ENCODE results near the gene LYZL4.

Gene LYZL4

DNA sequence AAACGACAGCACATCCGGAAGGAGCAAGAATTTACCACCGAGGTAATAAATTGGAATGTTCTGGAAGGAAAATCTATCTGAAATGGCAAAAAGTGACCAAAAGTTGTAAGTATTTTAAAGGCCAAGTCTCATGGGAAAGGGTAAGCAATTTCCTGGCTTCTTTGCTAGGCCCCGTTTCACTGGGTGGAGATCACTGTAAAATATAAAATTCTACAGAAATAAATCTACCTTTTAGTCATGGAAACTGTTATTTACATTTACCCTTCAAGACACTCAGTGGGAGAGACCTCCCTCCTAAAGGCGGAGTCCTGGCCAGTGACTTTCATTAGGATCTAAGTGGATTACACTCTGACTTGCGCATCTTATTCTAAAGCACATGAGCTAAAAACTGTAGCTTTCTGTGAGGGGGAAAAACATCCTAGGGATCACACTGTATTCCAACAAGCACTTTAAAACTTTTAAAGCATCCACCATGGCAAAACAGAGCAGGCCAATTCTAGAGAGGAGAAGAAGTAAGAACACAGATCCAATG lies 28.8 kb downstream of the LYZL4 start:
- no peaks in the 10 kb centered on the region for H3K27me3 ChIP-seq
- H3K4me1 ChIP-seq (ENCODE audit: control insufficient read depth in 1 of 2, insufficient read depth in 1 of 2, low read depth in 1 of 2, low read length in 1 of 2), result no peaks in the 10 kb centered on the region
- H3K9me3 ChIP-seq, result no peaks in the 10 kb centered on the region
- H3K27ac ChIP-seq, result no peak overlapping the region
- H3K4me3 ChIP-seq (ENCODE audit: low read depth in 1 of 2, low read length in 1 of 2), result no peak overlapping the region
- TF ChIP-seq, protein P1, sequence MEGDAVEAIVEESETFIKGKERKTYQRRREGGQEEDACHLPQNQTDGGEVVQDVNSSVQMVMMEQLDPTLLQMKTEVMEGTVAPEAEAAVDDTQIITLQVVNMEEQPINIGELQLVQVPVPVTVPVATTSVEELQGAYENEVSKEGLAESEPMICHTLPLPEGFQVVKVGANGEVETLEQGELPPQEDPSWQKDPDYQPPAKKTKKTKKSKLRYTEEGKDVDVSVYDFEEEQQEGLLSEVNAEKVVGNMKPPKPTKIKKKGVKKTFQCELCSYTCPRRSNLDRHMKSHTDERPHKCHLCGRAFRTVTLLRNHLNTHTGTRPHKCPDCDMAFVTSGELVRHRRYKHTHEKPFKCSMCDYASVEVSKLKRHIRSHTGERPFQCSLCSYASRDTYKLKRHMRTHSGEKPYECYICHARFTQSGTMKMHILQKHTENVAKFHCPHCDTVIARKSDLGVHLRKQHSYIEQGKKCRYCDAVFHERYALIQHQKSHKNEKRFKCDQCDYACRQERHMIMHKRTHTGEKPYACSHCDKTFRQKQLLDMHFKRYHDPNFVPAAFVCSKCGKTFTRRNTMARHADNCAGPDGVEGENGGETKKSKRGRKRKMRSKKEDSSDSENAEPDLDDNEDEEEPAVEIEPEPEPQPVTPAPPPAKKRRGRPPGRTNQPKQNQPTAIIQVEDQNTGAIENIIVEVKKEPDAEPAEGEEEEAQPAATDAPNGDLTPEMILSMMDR (IDR thresholded peaks at IDR 0.05), result no peak
- no peaks in the 10 kb centered on the region for H3K36me3 ChIP-seq

DNA sequence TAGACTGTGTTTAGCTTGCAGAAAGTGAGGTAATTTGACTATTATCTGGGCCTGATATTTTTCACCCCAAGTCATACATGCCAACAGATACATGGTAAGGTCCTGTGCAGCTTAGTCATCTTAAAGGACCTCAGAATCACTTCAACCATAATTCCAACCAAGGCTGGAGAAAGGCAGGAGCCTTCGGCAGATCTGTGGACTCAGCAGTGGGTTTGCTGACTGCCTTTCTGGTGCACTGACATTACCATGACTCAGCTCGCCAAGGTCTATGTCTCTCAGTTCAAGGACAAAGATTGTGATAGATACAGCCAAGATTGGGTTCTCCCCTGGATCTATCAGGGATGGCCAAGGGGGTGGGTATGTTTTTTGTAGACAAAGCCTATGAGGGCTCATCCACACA lies 32.7 kb downstream of the LYZL4 start:
- Histone ChIP-seq H3K4me3 (ENCODE audit: low read depth in 1 of 2, low read length in 1 of 2) (no peak overlapping the region), H3K4me1 (ENCODE audit: control insufficient read depth in 1 of 2, insufficient read depth in 1 of 2, low read depth in 1 of 2, low read length in 1 of 2) (peaks cover 16% of the 10 kb centered on the region in 2 experiments), H3K27me3 (no peaks in the 10 kb centered on the region), H3K27ac (no peak overlapping the region), H3K9me3 (no peaks in the 10 kb centered on the region), H3K36me3 (no peaks in the 10 kb centered on the region)
- TF ChIP-seq, protein P1 (IDR thresholded peaks at IDR 0.05), result no peak

DNA sequence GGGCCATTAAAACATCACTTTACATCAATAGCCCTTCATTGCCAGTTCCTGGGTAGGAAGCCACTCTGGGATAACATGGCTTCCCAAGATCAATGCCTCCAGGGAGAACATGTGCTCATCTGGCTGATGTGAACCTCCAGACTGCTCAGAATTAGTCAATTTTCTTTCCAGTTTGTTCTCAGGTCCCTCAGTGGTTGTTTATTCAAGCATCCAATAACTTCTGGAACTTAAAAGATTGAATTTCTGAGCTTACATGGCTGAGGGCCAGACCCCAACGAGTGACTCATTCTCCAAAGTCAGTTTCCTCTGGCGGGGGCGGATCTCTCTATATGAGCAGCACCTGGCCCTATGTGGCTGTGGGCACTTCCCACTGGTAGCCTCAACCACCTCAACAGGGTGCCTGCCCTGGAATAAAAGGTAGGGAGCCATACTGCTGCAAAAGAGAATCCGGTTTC lies 34.0 kb downstream of the LYZL4 start:
- no peak overlapping the region for H3K27ac ChIP-seq
- H3K4me3 ChIP-seq (ENCODE audit: low read depth in 1 of 2, low read length in 1 of 2), result no peak overlapping the region
- H3K36me3 ChIP-seq, result no peaks in the 10 kb centered on the region
- TF ChIP-seq, protein P1 (IDR thresholded peaks at IDR 0.05), result no peak
- H3K4me1 ChIP-seq (ENCODE audit: control insufficient read depth in 1 of 2, insufficient read depth in 1 of 2, low read depth in 1 of 2, low read length in 1 of 2), result peaks cover 16 to 19% of the 10 kb centered on the region in 2 experiments
- H3K27me3 ChIP-seq, result no peaks in the 10 kb centered on the region
- no peaks in the 10 kb centered on the region for H3K9me3 ChIP-seq

DNA sequence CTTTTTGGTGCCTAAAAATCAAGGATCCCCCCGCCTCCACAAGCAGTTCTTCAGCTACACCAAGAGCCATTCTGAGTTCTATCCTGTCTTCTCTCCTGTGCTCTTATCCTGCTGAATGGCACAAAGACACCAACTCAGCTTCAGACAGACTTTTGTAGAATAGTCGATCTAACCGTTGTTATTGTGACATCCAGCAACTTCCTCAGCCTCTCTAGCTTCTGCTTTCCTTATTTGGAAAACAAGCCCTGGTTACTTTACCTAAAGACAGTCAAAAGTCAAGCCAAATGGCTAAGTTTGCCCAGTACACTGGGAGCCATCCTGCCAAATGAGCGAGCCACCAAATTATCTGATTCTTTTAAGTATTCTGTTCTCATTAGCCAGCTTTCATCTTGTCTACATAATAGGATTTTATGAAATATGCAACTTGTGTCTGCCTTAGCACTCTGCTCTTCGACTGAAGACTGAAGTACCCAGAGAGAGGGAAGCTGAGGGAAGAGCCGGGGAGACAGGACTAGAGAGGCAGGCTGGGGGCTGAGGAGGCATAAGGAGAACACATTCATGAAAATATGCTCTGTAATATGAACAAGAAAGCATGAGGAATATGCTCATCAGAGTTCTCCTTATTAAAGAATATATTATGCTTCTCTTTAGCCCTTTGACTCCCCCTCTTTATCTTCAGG lies 35.1 kb downstream of the LYZL4 start:
- Histone ChIP-seq H3K4me3 (ENCODE audit: low read depth in 1 of 2, low read length in 1 of 2) (no peak overlapping the region), H3K27me3 (no peaks in the 10 kb centered on the region), H3K9me3 (no peaks in the 10 kb centered on the region), H3K27ac (peak overlapping the region; percentile 81), H3K4me1 (ENCODE audit: control insufficient read depth in 1 of 2, insufficient read depth in 1 of 2, low read depth in 1 of 2, low read length in 1 of 2) (peaks cover 16 to 19% of the 10 kb centered on the region in 2 experiments), H3K36me3 (no peaks in the 10 kb centered on the region)
- TF ChIP-seq, protein P1 (IDR thresholded peaks at IDR 0.05), result no peak

DNA sequence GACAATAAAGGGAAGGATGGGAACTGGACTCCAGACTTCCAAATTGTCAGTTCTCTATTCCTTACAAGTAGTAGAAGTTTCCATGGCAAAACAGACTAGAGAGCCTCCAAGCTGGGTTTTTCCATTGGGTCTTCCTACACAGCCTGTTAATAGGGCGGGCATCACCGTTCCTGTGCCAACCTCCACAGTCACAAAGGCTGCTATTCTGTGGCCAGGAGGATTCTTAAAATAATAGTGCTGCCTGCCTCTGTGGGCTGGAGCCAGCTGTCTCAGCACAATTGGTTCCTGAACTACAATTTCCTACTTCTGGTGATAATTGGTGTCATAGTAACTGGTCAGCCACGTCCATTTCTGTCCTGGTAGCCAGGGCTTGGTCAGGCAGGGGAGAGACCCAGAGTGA lies 38.6 kb downstream of the LYZL4 start:
- Histone ChIP-seq H3K27me3 (no peaks in the 10 kb centered on the region), H3K9me3 (no peaks in the 10 kb centered on the region), H3K4me1 (ENCODE audit: control insufficient read depth in 1 of 2, insufficient read depth in 1 of 2, low read depth in 1 of 2, low read length in 1 of 2) (peaks cover 16 to 19% of the 10 kb centered on the region in 2 experiments), H3K36me3 (no peaks in the 10 kb centered on the region), H3K4me3 (ENCODE audit: low read depth in 1 of 2, low read length in 1 of 2) (no peak overlapping the region), H3K27ac (no peak overlapping the region)
- TF ChIP-seq, protein P1 (IDR thresholded peaks at IDR 0.05), result no peak
